ENCODE measurements around the gene HOXB3.

DNA sequence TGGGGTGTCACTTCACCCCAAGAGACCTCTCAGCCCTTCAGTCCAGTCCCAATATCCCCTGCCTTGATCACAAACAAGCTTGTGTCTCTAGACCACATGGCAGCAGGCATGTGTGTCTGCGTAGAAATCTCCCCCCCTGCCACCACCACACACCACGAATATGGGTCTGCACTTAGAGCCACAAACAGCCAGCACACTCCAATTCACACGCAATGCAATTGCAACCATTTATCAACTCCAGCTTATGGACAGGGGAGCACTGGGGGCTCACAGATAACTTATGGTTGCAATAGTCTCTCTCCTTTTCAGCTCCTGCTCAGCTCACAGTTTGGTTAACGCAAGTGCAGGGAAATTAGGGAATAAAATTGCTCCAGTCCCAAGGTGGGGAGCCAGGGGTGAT, 33.5 kb upstream of the HOXB3 start:
- TF ChIP-seq ZFP3 (CRISPR knock-in tag; IDR thresholded peaks at IDR 0.05): no peak
- TF ChIP-seq TOX (CRISPR knock-in tag; IDR thresholded peaks at IDR 0.05; ENCODE audit: borderline replicate concordance): no peak
- TF ChIP-seq, protein P1, sequence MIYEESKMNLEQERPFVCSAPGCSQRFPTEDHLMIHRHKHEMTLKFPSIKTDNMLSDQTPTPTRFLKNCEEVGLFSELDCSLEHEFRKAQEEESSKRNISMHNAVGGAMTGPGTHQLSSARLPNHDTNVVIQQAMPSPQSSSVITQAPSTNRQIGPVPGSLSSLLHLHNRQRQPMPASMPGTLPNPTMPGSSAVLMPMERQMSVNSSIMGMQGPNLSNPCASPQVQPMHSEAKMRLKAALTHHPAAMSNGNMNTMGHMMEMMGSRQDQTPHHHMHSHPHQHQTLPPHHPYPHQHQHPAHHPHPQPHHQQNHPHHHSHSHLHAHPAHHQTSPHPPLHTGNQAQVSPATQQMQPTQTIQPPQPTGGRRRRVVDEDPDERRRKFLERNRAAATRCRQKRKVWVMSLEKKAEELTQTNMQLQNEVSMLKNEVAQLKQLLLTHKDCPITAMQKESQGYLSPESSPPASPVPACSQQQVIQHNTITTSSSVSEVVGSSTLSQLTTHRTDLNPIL (CRISPR knock-in tag; IDR thresholded peaks at IDR 0.05; ENCODE audit: low read depth): no peak
- no peak for TF ChIP-seq PATZ1 (CRISPR knock-in tag; IDR thresholded peaks at IDR 0.05; ENCODE audit: borderline replicate concordance)
- no peak for TF ChIP-seq RARB (CRISPR knock-in tag; IDR thresholded peaks at IDR 0.05)
- TF ChIP-seq ZNF565 (CRISPR knock-in tag; conservative IDR thresholded peaks at IDR 0.05; ENCODE audit: low read depth): no peak
- TF ChIP-seq ESRRG (CRISPR knock-in tag; IDR thresholded peaks at IDR 0.05): no peak
- TF ChIP-seq OSR1 (CRISPR knock-in tag; IDR thresholded peaks at IDR 0.05): no peak
- no peak for TF ChIP-seq TCF4 (CRISPR knock-in tag; IDR thresholded peaks at IDR 0.05; ENCODE audit: borderline replicate concordance)
- TF ChIP-seq ZFP30 (CRISPR knock-in tag; IDR thresholded peaks at IDR 0.05): no peak
- TF ChIP-seq ZNF70 (CRISPR knock-in tag; IDR thresholded peaks at IDR 0.05): no peak
- TF ChIP-seq GLIS3 (CRISPR knock-in tag; IDR thresholded peaks at IDR 0.05): no peak

Data from SK-N-SH treated with all-trans-retinoic acid at 6 μM for 48 hours (cell line).